GM06990 (cell line): ENCODE measurements around the gene CFAP299.

Experiments used
- DNase-seq: peaks from one replicate; pipeline ENCODE4 v3.0.0-alpha.2; 2011; ENCODE audit not compliant: insufficient read length; ENCODE audit errors: extremely low read depth
- H3K27me3 ChIP-seq: replicated peaks from 2 replicates; pipeline ENCODE4 v1.6.0; 2011; ENCODE audit warnings: low read length; ENCODE audit not compliant: control insufficient read depth, insufficient read depth
- H3K36me3 ChIP-seq: 2 replicates; pipeline ENCODE4 v1.5.1; 2011; ENCODE audit warnings: low read length; ENCODE audit not compliant: control insufficient read depth, insufficient read depth
- H3K4me3 ChIP-seq: replicated peaks from 2 replicates; pipeline ENCODE4 v1.5.1; 2011; ENCODE audit warnings: low read depth, mild to moderate bottlenecking, control low read depth, low read length
- TF ChIP-seq, protein P1 (sequence below): IDR thresholded peaks from 2 replicates; pipeline ENCODE4 v1.5.1; 2011; ENCODE audit warnings: low read length, control low read depth, mild to moderate bottlenecking, inconsistent platforms; ENCODE audit not compliant: insufficient read depth, poor library complexity, severe bottlenecking

CFAP299 gene

DNA sequence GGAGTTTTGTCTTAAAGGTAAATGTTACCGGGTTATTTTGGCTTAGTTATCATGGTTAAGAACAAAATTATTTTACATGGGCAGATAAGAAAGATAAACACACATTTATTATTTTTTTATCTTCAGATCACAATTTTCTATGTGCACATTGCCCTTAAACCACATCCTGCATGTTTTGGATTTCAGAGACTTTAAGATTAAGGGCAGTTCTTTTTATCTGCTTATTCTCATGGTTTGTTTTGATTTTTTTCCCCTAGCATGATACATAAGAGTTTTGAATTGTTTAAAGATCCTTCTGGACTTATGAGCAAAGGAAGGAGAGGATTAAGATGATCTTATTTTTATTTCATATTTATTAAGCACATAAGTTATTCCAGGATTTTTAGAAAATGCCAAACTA, 504.9 kb downstream of the CFAP299 start:
- no peak overlapping the region for H3K4me3 ChIP-seq
- TF ChIP-seq, protein P1, sequence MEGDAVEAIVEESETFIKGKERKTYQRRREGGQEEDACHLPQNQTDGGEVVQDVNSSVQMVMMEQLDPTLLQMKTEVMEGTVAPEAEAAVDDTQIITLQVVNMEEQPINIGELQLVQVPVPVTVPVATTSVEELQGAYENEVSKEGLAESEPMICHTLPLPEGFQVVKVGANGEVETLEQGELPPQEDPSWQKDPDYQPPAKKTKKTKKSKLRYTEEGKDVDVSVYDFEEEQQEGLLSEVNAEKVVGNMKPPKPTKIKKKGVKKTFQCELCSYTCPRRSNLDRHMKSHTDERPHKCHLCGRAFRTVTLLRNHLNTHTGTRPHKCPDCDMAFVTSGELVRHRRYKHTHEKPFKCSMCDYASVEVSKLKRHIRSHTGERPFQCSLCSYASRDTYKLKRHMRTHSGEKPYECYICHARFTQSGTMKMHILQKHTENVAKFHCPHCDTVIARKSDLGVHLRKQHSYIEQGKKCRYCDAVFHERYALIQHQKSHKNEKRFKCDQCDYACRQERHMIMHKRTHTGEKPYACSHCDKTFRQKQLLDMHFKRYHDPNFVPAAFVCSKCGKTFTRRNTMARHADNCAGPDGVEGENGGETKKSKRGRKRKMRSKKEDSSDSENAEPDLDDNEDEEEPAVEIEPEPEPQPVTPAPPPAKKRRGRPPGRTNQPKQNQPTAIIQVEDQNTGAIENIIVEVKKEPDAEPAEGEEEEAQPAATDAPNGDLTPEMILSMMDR, result no peak

DNA sequence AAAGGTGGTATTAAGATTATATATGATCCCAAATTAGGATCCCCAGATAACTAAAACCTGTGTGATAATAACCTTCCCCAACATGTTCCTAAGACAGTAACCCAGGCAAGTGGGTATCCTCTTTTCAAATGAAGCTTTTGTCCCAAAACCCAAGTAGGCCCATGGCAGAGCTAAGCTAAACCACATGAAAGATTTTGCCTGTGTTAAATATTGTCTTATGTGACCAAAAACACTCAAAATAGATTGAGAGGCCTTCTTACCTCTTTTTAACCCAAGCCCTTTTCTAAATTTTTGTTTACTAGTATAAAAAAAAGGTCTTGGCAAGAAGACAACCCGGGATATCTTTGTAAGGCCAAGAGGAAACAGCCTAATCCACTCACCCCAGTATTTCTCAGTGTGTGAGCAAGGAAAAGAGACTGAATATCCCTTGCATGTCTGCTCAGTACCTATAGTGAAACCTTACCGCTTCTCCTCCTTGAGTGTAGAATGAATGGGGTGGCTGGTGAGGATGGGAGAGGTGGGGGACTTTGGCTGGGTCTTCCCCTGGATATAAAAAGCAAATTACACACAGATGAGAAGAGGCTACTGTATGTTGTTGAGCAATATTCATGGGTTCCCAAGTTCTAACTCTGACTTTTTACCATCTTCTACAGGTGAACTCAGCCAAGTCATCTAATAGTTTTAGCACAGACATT, 506.2 kb downstream of the CFAP299 start:
- TF ChIP-seq, protein P1, result no peak
- no peak overlapping the region for H3K4me3 ChIP-seq

More for the DNA sequence above, 504.9 kb downstream of the CFAP299 start:
- Histone ChIP-seq H3K27me3 (no peaks in the 10 kb centered on the region), H3K36me3 (no peaks in the 10 kb centered on the region)
- no peak for DNase-seq

DNA sequence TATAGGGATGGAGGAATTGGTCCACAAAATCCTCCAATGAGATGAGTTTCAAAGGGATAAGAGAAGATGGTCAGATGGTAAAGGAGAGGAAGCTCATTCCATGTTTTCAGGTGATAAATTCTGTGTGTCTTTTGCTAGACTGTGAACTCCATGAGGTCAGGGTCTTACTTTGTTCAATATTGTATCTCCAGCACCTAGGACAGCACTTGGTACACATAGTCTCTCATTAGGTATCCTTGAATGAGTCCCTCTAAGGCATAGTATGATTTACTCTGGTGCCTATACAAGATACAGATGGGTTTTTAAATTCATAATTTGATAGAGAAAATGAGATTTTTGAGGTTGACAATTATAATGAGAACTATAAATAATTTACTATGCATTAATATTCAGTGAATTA, 510.7 kb downstream of the CFAP299 start:
- Histone ChIP-seq H3K36me3 (no peaks in the 10 kb centered on the region), H3K27me3 (no peaks in the 10 kb centered on the region), H3K4me3 (no peak overlapping the region)
- TF ChIP-seq, protein P1, result no peak
- DNase-seq, result no peak

More for the DNA sequence above, 506.2 kb downstream of the CFAP299 start:
- H3K36me3 ChIP-seq, result no peaks in the 10 kb centered on the region
- no peaks in the 10 kb centered on the region for H3K27me3 ChIP-seq
- peak; percentile 9 for DNase-seq

GRCh38 chr4:80852061-80852460, 516.5 kb downstream of the CFAP299 start:
- TF ChIP-seq, protein P1, result no peak
- Histone ChIP-seq H3K4me3 (no peak overlapping the region), H3K27me3 (no peaks in the 10 kb centered on the region), H3K36me3 (no peaks in the 10 kb centered on the region)
- DNase-seq, result no peak

DNA sequence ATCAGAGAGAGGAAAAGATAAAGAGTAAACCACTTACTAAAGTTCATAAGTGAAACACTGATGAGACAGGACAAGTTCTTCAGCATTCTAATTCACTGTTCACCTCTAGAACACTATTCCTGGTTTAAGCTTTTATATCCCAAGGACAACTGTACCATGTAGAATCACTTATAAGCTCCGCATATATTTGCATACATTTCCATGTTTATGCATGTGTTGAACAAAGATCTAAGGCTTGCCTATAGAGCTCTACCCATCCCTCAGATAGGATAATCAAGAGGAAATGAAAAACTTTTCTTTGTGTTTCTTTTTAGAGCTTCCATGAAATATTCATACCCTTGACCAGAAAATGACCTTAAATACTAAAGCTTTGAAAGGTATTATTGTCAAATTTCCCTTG, 538.0 kb downstream of the CFAP299 start:
- DNase-seq, result no peak
- TF ChIP-seq, protein P1, result no peak
- Histone ChIP-seq H3K36me3 (no peaks in the 10 kb centered on the region), H3K27me3 (no peaks in the 10 kb centered on the region), H3K4me3 (no peak overlapping the region)
